Liver (tissue), 9 donors: ENCODE measurements around the gene TXLNA. TPM values are rescaled to one million over a fixed set of nuclear protein-coding genes. Genes with fewer than 3 reads are reported as not detected.

ENCODE experiments used
- DNase-seq: peaks from one replicate; pipeline ENCODE4 v3.0.0-alpha.2; 2017; ENCODE audit warnings: low spot score
- H3K27ac ChIP-seq, 2 donors: one replicate each; pipeline ENCODE4 v1.7.0; 2013; ENCODE audit warnings: inconsistent platforms in 2 of 2, low read length in 2 of 2, control low read depth in 1 of 2, low read depth in 1 of 2, mild to moderate bottlenecking in 1 of 2
- H3K27me3 ChIP-seq, 4 donors: one replicate each; pipeline versions ENCODE4 v1.6.1 to v1.7.0; 2013; ENCODE audit warnings: low read length in 3 of 4, inconsistent platforms in 1 of 4, mild to moderate bottlenecking in 1 of 4, moderate library complexity in 1 of 4; ENCODE audit not compliant: control insufficient read depth in 4 of 4, insufficient read depth in 4 of 4
- H3K36me3 ChIP-seq, 4 donors: one replicate each; pipeline versions ENCODE4 v1.6.1 to v1.7.0; 2013; ENCODE audit warnings: low read length in 3 of 4, mild to moderate bottlenecking in 3 of 4, low read depth in 1 of 4, moderate library complexity in 1 of 4; ENCODE audit not compliant: control insufficient read depth in 4 of 4, insufficient read depth in 3 of 4
- H3K4me1 ChIP-seq, 4 donors: one replicate each; pipeline versions ENCODE4 v1.6.1 to v1.7.0; 2013; ENCODE audit warnings: low read length in 3 of 4, mild to moderate bottlenecking in 3 of 4, moderate library complexity in 1 of 4; ENCODE audit not compliant: control insufficient read depth in 4 of 4, insufficient read depth in 4 of 4
- H3K4me3 ChIP-seq, 3 donors: one replicate each; pipeline versions ENCODE4 v1.6.1 to v1.7.0; 2013; ENCODE audit warnings: low read length in 3 of 3, control low read depth in 1 of 3, low read depth in 1 of 3, mild to moderate bottlenecking in 1 of 3
- H3K9ac ChIP-seq, 2 donors: one replicate each; pipeline ENCODE4 v1.7.0; 2013; ENCODE audit warnings: low read length in 2 of 2, mild to moderate bottlenecking in 2 of 2, moderate library complexity in 2 of 2, control low read depth in 1 of 2, low read depth in 1 of 2
- H3K9me3 ChIP-seq, 4 donors: one replicate each; pipeline versions ENCODE4 v1.6.1 to v1.7.0; 2013; ENCODE audit warnings: low read length in 3 of 4; ENCODE audit not compliant: control insufficient read depth in 4 of 4
- EGR1 ChIP-seq, 2 donors: IDR thresholded peaks; 2 replicates each; pipeline ENCODE4 v1.6.1; 2016 to 2018; ENCODE audit warnings: antibody characterized with exemption in 2 of 2, low read depth in 2 of 2
- FOXA1 ChIP-seq: IDR thresholded peaks from 2 replicates; pipeline ENCODE4 v1.6.1; 2016; ENCODE audit warnings: antibody characterized with exemption
- FOXA2 ChIP-seq: IDR thresholded peaks from 2 replicates; pipeline ENCODE4 v1.6.1; 2016; ENCODE audit warnings: antibody characterized with exemption
- HNF4A ChIP-seq, 2 donors: conservative IDR thresholded peaks; 2 replicates each; pipeline ENCODE4 v1.6.1; 2016; ENCODE audit warnings: antibody characterized with exemption in 2 of 2, mild to moderate bottlenecking in 2 of 2
- HNF4G ChIP-seq: IDR thresholded peaks from 2 replicates; pipeline ENCODE4 v1.6.1; 2016; ENCODE audit warnings: antibody characterized with exemption
- NR2F2 ChIP-seq: IDR thresholded peaks from 2 replicates; pipeline ENCODE4 v1.6.1; 2016; ENCODE audit warnings: antibody characterized with exemption
- RAD21 ChIP-seq, 2 donors: IDR thresholded peaks; 2 replicates each; pipeline ENCODE4 v1.6.1; 2016; ENCODE audit warnings: antibody characterized with exemption in 2 of 2, mild to moderate bottlenecking in 2 of 2
- RXRA ChIP-seq, 2 donors: IDR thresholded peaks; 2 replicates each; pipeline ENCODE4 v1.6.1; 2017 to 2018; ENCODE audit warnings: antibody characterized with exemption in 2 of 2, mild to moderate bottlenecking in 1 of 2
- SP1 ChIP-seq: IDR thresholded peaks from 2 replicates; pipeline ENCODE4 v1.6.1; 2018; ENCODE audit warnings: antibody characterized with exemption, mild to moderate bottlenecking
- TAF1 ChIP-seq: conservative IDR thresholded peaks from 2 replicates; pipeline ENCODE4 v1.6.1; 2016; ENCODE audit warnings: antibody characterized with exemption, mild to moderate bottlenecking
- WGBS: extraction: QIAGEN DNeasy Blood & Tissue Kit; methylation state at CpG from one replicate; pipeline ENCODE4 v1.1.7; 2013; 5-methylcytosine and 5-hydroxymethylcytosine counted together
- polyA plus RNA-seq, 2 donors: library from polyadenylated mRNA; stranded (reverse) in 1 of 2; unstranded in 1 of 2; fragments of 200-250 nt in 1 of 2; fragments of >200 nt in 1 of 2; fragmentation: Nextera tagmentation in 1 of 2; extraction: Ambion mirVana in 1 of 2; gene quantifications; one replicate each; pipeline versions ENCODE4 v1.2.1 to v1.2.3, GENCODE V29; 2013 to 2015
- total RNA-seq, 2 donors: library from RNA; depleted of rRNA; stranded (reverse); fragments of >200 nt; gene quantifications; one replicate each; pipeline ENCODE4 v1.2.3, GENCODE V29; 2014
- TF ChIP-seq, protein P1 (sequence below): fragments of 150-350 bp; IDR thresholded peaks from 2 replicates; pipeline ENCODE4 v1.5.1; 2017; ENCODE audit warnings: improper control_type of control experiment, low read depth, low read length; ENCODE audit not compliant: missing input control
- TF ChIP-seq, protein P2 (sequence below): IDR thresholded peaks from 2 replicates; pipeline ENCODE4 v1.6.1; 2016; ENCODE audit warnings: antibody characterized with exemption
- TF ChIP-seq, protein P3 (sequence below): IDR thresholded peaks from 2 replicates; pipeline ENCODE4 v1.6.1; 2016; ENCODE audit warnings: antibody characterized with exemption, mild to moderate bottlenecking
- TF ChIP-seq, protein P4 (sequence below): IDR thresholded peaks from 2 replicates; pipeline ENCODE4 v1.6.1; 2016; ENCODE audit warnings: antibody characterized with exemption
- TF ChIP-seq, protein P5 (sequence below): IDR thresholded peaks from 2 replicates; pipeline ENCODE4 v1.6.1; 2016; ENCODE audit warnings: antibody characterized with exemption
- donor health status: healthy.
- donor health status: healthy.
- donor health status: healthy.
- donor health status: healthy.
- donor health status: healthy.

TXLNA gene
- total and polyA plus RNA-seq, 4 donors = 17.9 to 46.7 (median 28.9) TPM

DNA sequence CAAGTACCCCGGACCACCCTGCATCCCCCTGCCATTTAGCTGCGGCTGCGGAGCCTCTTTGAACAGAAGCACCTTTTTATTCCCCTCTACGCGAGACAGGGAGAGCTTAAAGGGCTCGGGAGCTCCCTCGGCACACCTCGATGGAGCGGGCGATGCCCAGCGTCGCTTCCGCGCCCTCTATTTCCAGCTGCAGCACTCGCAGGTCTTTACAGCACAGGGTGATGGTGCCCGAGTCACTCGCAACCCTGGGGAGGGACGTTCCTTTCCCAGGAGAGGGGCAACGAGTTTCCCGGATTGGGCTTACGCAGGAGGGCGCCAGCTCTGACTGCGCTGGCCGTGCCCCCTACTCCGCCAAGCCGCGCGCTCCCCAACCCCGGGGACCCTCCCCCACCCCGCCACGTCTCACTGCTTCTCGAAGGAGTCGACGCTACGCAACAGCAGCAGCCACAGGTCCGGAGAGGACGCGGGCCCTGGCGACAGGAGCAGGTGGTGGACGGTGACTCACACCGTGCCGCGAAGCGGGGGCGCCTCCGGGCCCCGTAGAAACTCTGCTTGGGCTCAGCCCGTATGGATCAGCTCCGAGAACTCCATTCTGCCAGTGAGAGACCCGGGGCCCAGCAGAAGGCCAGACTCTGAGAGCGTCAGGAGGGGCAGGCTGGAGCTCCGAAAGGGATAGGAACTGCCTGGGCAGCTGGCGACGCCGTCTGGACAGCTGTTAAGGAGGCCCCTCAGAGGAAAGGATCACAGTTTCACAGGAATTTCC, 61.7 kb downstream of the TXLNA start:
- Histone ChIP-seq H3K27me3 (no peaks in the 10 kb centered on the region), H3K9ac (peak overlapping the region in 1 of 2 donors; percentile 21), H3K4me3 (peak overlapping the region in 2 of 3 donors; percentile 59 to 61), H3K4me1 (peaks cover 4 to 15% (median 11%) of the 10 kb centered on the region in 4 donors), H3K27ac (peak overlapping the region; percentile 40 to 67), H3K9me3 (no peaks in the 10 kb centered on the region), H3K36me3 (no peaks in the 10 kb centered on the region)
- TF ChIP-seq, protein P1, sequence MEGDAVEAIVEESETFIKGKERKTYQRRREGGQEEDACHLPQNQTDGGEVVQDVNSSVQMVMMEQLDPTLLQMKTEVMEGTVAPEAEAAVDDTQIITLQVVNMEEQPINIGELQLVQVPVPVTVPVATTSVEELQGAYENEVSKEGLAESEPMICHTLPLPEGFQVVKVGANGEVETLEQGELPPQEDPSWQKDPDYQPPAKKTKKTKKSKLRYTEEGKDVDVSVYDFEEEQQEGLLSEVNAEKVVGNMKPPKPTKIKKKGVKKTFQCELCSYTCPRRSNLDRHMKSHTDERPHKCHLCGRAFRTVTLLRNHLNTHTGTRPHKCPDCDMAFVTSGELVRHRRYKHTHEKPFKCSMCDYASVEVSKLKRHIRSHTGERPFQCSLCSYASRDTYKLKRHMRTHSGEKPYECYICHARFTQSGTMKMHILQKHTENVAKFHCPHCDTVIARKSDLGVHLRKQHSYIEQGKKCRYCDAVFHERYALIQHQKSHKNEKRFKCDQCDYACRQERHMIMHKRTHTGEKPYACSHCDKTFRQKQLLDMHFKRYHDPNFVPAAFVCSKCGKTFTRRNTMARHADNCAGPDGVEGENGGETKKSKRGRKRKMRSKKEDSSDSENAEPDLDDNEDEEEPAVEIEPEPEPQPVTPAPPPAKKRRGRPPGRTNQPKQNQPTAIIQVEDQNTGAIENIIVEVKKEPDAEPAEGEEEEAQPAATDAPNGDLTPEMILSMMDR = no peak
- TF ChIP-seq RAD21 (IDR thresholded peaks at IDR 0.05) = peak in 1 of 2 donors; percentile 9
- DNase-seq = no peak
- 9% methylated on average over 55 of the region's 55 CpGs for WGBS

DNA sequence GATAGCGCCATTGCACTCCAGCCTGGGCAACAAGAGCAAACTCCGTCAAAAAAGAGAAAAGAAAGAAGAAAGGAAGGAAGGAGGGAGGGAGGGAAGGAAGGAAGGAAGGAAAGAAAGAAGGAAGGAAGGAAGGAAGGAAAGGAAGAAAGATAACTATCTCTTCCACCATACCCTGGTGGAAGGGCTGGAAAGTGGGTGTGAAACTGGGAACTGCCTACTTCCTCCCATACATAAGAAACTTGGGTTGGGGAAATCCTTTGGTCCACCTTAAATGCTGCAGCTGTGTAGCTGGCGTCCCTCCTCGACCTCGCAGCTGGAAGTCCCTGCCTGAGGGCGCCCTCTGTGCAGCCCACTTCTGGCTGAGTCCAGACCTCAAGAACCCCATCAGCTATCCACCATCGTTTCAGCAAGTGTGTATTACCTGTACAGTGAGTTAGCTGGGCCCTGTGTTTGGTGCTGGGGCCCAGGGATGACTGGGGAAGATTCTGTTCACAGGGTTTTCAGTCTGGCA, 62.9 kb downstream of the TXLNA start:
- no peak overlapping the region for H3K4me3 ChIP-seq
- no peaks in the 10 kb centered on the region for H3K36me3 ChIP-seq
- no peaks in the 10 kb centered on the region for H3K9me3 ChIP-seq
- peak overlapping the region in 1 of 2 donors; percentile 12 for H3K27ac ChIP-seq
- H3K27me3 ChIP-seq = no peaks in the 10 kb centered on the region
- DNase-seq = no peak
- peak overlapping the region in 1 of 2 donors; percentile 31 for H3K9ac ChIP-seq
- TF ChIP-seq HNF4G (no peak), RAD21 (IDR thresholded peaks at IDR 0.05) (no peak), NR2F2 (no peak), RXRA (IDR thresholded peaks at IDR 0.05) (no peak), SP1 (no peak), TAF1 (no peak), EGR1 (IDR thresholded peaks at IDR 0.05; ENCODE audit: low read depth in 2 of 2) (no peak), FOXA1 (no peak), FOXA2 (no peak), HNF4A (conservative IDR thresholded peaks at IDR 0.05) (no peak)
- TF ChIP-seq, protein P2, sequence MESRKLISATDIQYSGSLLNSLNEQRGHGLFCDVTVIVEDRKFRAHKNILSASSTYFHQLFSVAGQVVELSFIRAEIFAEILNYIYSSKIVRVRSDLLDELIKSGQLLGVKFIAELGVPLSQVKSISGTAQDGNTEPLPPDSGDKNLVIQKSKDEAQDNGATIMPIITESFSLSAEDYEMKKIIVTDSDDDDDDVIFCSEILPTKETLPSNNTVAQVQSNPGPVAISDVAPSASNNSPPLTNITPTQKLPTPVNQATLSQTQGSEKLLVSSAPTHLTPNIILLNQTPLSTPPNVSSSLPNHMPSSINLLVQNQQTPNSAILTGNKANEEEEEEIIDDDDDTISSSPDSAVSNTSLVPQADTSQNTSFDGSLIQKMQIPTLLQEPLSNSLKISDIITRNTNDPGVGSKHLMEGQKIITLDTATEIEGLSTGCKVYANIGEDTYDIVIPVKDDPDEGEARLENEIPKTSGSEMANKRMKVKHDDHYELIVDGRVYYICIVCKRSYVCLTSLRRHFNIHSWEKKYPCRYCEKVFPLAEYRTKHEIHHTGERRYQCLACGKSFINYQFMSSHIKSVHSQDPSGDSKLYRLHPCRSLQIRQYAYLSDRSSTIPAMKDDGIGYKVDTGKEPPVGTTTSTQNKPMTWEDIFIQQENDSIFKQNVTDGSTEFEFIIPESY = no peak
- TF ChIP-seq, protein P3, sequence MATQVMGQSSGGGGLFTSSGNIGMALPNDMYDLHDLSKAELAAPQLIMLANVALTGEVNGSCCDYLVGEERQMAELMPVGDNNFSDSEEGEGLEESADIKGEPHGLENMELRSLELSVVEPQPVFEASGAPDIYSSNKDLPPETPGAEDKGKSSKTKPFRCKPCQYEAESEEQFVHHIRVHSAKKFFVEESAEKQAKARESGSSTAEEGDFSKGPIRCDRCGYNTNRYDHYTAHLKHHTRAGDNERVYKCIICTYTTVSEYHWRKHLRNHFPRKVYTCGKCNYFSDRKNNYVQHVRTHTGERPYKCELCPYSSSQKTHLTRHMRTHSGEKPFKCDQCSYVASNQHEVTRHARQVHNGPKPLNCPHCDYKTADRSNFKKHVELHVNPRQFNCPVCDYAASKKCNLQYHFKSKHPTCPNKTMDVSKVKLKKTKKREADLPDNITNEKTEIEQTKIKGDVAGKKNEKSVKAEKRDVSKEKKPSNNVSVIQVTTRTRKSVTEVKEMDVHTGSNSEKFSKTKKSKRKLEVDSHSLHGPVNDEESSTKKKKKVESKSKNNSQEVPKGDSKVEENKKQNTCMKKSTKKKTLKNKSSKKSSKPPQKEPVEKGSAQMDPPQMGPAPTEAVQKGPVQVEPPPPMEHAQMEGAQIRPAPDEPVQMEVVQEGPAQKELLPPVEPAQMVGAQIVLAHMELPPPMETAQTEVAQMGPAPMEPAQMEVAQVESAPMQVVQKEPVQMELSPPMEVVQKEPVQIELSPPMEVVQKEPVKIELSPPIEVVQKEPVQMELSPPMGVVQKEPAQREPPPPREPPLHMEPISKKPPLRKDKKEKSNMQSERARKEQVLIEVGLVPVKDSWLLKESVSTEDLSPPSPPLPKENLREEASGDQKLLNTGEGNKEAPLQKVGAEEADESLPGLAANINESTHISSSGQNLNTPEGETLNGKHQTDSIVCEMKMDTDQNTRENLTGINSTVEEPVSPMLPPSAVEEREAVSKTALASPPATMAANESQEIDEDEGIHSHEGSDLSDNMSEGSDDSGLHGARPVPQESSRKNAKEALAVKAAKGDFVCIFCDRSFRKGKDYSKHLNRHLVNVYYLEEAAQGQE = no peak
- TF ChIP-seq, protein P4, sequence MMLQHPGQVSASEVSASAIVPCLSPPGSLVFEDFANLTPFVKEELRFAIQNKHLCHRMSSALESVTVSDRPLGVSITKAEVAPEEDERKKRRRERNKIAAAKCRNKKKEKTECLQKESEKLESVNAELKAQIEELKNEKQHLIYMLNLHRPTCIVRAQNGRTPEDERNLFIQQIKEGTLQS = no peak
- TF ChIP-seq, protein P5, sequence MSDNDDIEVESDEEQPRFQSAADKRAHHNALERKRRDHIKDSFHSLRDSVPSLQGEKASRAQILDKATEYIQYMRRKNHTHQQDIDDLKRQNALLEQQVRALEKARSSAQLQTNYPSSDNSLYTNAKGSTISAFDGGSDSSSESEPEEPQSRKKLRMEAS = no peak
- 58% methylated on average over 7 of the region's 7 CpGs for WGBS
- H3K4me1 ChIP-seq = peaks cover 4 to 15% (median 11%) of the 10 kb centered on the region in 4 donors
